ENCODE results near the gene SLC25A48.

GRCh38 chr5:135833961-135834638 is 363 bp upstream of the SLC25A48 start:
- no peak for TF ChIP-seq CTCF (IDR thresholded peaks at IDR 0.05; ENCODE audit: borderline replicate concordance, extremely low read depth, low read length, poor library complexity, severe bottlenecking)
- TF ChIP-seq EZH2 (IDR thresholded peaks at IDR 0.05; ENCODE audit: borderline replicate concordance, low read depth, low read length, severe bottlenecking), result no peak
